HPDE6-E6E7 (cell line): Measurements from ENCODE around the gene CAMLG.

Experiments used
- DNase-seq: peaks from one replicate; pipeline ENCODE4 v3.0.0; 2011; ENCODE audit warnings: missing footprints; ENCODE audit errors: extremely low spot score

CAMLG gene

DNA sequence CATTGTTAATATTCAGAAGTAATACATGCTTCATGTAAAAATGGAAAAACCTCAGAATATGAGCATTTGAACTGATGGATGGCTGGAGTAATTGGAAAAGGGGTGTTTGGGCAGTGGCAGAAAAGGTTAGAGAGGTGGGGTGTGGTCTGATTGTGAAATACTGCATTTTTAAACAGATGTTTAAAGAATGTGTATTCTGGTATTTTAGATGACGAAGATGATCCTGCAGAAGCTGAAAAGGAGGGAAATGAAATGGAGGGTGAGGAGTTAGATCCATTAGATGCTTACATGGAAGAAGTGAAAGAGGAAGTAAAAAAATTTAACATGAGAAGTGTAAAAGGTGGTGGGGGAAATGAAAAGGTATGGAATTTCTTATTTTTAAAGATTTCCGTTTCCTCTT is 39.0 kb downstream of the CAMLG start:
- no peak for DNase-seq

DNA sequence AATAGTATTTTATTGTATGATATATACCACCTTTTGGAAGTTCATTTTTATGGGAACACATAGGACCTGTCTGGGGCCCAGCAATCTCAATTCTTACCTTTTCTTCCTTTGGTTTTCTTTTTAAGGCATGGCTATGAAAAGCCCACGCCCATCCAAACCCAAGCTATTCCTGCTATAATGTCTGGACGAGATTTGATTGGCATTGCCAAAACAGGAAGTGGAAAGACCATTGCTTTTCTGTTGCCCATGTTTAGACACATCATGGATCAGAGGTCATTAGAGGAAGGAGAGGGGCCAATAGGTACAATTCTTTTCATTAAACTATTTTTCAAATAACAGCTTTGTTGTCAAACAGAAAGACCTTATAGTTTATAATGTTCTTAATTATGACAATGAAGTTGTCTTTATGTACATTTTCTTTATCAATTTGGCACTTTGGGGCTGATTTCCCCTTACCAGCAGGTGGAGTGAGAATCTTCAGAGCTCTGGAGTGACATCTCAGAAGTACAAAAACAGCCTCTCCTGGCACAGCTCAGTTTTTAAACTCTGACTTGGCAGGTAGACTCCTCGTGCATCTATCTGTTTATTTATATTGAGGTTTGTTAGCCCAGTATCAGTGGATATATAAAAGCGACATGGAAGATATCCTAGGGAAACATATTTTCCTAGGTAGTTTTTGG is 46.0 kb downstream of the CAMLG start:
- DNase-seq = no peak

DNA sequence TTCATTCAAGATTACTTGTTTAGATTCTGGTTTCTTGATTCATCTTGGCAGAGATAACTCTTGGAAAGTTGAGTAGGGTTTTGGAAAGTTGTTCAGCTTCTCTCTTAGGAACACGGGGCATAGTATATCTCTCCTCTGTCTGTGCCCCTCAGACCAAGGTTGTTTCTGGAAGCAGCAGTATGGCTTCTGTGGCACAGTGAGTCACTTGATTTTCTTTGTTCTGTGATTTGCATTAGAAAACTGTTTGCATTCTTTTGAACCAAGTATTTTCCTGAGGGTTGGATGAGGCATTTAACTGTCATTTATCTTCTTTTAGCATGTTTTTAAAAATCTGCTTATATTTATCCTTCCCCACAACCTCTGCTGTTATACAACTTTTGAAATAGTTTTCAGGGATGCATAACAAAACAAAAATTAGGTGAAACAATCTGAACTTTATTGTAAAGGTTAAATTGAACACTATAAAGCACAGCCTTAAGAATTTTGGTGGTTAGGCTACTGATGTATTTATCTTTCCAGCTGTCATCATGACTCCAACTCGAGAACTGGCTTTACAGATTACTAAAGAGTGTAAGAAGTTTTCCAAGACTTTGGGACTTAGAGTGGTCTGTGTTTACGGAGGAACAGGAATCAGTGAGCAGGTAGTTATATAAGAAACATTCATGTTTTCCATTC is 46.7 kb downstream of the CAMLG start:
- DNase-seq = no peak

DNA sequence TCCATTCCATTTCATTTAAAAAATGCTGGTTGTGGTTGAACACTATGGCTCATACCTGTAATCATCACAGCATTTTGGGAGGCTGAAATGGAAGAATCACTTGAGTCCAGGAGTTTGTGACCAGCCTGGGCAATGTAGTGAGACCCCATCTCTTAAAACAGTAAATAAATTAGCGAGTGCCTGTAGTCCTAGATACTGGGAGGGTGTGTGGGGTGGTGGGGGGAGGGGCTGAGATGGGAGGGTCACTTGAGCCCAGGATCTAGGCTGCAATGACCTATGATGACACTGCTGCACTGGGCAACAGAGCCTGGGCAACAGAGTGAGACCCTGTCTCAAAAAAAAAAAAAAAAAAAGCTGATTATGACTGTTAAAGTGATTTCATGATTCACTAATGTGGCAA is 49.3 kb downstream of the CAMLG start:
- no peak for DNase-seq

DNA sequence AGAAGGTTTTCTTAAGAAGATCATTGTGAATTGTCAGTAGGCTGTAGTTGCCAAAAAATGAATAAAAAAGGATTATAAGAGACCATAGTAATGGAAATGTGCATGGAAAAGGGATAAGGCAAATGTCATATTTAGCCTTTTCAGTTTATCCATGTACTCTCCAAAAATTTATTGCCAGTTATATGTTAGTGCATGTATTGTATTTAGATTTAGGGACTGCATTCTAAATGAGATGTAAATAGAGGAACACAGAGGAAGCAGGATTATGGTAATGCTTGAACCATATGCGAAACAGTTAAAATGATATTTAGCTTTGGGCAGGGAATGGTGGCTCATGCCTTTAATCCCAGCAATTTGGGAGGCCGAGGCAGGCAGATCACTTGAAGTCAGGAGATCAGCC is 53.2 kb downstream of the CAMLG start:
- no peak for DNase-seq

DNA sequence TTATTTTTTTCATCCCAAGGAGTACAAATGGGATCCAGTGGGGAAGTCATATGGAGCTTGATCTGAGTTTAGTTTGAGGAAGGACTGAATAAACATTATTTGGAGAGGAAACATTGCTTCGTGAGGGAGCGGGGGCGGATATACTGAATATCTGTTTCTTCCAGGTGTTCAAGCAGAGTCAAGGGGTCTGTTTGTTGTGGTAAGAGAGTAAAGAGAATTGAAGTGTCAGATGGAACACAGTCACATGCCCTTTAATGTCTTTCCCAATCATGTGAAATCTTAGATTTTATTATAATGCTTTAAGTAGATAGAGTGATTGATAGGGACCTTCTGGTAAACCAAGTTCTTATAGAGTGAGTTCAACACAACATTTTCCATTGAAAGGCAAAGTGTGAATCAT is 53.9 kb downstream of the CAMLG start:
- DNase-seq = no peak

DNA sequence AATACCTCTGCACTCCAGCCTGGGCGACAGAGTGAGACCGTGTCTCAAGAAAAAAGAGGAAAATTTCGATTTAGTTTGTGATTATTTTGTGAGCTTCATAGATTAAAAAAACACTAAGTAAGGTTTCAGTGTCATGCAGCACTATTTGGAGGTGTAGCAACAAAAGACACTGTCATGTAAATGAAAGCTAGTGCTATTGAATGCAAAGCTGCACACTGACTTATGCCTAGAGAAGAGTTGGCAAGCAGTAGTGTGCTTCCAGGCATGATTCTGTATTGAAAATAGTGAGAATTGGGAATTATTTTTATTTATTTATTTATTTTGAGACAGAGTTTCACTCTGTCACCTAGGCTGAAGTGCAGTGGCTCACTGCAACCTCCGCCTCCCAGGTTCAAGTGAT is 54.8 kb downstream of the CAMLG start:
- no peak for DNase-seq

DNA sequence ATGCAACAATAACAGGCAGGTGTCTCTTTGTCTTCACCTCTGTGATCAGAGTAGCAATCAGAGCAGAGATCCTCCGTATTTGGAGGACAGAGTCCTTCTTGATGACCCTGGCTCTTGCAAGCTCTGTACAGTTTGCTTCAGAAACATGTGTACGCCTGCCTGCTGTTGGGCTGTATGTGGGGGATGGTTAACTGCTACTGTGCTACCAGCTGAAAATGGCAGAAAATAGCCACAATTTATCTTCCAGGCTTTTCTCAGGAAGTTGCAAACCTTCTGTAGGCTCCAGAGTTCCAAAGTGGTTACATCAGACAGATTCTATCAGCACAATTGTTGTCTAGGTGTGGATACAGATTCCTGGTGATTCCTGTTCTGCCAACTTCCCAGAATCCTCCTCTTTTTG is 55.7 kb downstream of the CAMLG start:
- no peak for DNase-seq

DNA sequence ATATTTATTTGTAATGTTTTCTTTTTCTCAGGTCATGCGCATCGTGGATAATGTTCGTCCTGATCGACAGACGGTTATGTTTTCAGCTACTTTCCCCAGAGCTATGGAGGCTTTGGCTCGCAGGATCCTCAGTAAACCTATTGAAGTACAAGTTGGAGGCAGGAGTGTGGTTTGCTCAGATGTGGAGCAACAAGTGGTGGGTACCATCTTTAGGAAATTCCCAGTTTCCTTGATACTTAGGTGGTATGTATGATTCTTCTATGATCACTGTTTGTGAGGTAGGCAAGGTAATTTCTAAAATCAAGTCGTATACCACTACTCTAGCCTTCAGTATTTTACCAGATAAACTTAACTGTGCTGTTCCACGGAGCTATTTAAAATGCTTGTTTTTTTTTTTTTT is 56.5 kb downstream of the CAMLG start:
- no peak for DNase-seq

DNA sequence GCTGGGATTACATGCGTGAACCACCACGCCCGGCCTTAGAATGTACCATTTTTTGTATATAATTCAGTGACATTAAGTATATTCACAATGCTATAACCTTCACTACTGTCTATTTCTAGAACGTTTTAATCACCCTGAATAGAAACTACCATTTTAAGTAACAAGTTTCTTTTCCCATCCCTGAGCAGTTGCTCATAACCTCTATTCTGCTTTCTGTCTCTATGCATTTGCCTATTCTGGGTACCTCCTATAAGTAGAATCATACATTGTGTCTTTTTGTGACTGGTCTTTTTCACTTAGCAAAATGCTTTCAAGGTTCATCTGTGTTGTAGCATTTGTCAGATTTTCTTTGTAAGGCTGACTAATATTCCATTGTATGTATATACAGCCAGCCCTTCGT is 60.1 kb downstream of the CAMLG start:
- no peak for DNase-seq
